Activated T-cell treated with anti-CD3 and anti-CD28 coated beads, Interleukin-2, amount 50 U/mL, for 24 hours (primary cell): ENCODE measurements around the gene FUZ.

Experiments
- DNase-seq: peaks from one replicate; pipeline ENCODE4 v3.0.0-alpha.2; 2020
- H3K27ac Mint-ChIP-seq: 2 replicates; pipeline ENCODE4 v1.8.0; 2020; ENCODE audit warnings: mild to moderate bottlenecking, mixed read lengths
- H3K27me3 Mint-ChIP-seq: 2 replicates; pipeline ENCODE4 v1.8.0; 2020; ENCODE audit warnings: mixed read lengths
- H3K36me3 Mint-ChIP-seq: 2 replicates; pipeline ENCODE4 v1.8.0; 2020; ENCODE audit warnings: low read depth, mixed read lengths
- H3K4me1 Mint-ChIP-seq: 2 replicates; pipeline ENCODE4 v1.8.0; 2020; ENCODE audit warnings: low read depth, mixed read lengths
- H3K4me3 Mint-ChIP-seq: 2 replicates; pipeline ENCODE4 v1.8.0; 2020; ENCODE audit warnings: mild to moderate bottlenecking, moderate library complexity, mixed read lengths
- H3K9me3 Mint-ChIP-seq: 2 replicates; pipeline ENCODE4 v1.8.0; 2020; ENCODE audit warnings: mixed read lengths

FUZ gene

DNA sequence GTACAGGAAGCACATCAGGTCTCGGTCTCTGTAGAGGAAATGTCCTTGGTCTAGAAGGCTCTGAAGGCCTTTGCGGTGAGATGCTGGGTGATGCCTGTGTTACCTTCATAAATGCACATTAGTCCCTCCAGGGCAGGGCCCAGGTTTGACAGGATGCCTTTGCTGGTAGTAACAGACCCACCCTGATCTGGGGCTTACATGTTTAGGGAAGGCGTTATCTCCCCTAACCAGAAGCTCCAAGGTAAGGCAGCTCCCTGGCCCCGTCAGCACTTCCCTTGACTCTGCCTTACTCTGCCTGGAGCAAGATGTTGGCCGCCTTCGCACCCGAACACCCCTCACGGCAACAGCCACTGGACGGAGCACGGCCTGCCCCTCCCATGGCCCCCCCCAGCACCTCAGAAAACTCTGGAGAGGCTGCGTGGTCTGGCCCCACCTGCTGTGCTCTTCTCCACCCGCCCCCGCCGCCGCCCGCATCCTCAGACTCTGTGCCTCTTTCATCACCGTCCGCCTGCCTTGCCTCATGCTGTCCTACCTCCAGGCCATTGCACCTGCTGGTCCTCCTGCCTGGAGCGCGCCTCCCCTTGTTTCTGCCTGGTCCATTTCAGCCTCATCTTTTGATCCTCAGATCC is 37.2 kb downstream of the FUZ start:
- peaks cover 47% of the 10 kb centered on the region for H3K36me3 Mint-ChIP-seq
- peaks cover 19% of the 10 kb centered on the region for H3K4me1 Mint-ChIP-seq
- no peak overlapping the region for H3K4me3 Mint-ChIP-seq
- H3K27ac Mint-ChIP-seq: no peak overlapping the region
- no peaks in the 10 kb centered on the region for H3K9me3 Mint-ChIP-seq
- no peaks in the 10 kb centered on the region for H3K27me3 Mint-ChIP-seq
- no peak for DNase-seq

GRCh38 chr19:49774969-49775368 is 38.1 kb downstream of the FUZ start:
- H3K36me3 Mint-ChIP-seq: peaks cover 47% of the 10 kb centered on the region
- no peaks in the 10 kb centered on the region for H3K27me3 Mint-ChIP-seq
- DNase-seq: no peak
- H3K9me3 Mint-ChIP-seq: no peaks in the 10 kb centered on the region
- no peak overlapping the region for H3K4me3 Mint-ChIP-seq
- peaks cover 19% of the 10 kb centered on the region for H3K4me1 Mint-ChIP-seq
- H3K27ac Mint-ChIP-seq: no peak overlapping the region

DNA sequence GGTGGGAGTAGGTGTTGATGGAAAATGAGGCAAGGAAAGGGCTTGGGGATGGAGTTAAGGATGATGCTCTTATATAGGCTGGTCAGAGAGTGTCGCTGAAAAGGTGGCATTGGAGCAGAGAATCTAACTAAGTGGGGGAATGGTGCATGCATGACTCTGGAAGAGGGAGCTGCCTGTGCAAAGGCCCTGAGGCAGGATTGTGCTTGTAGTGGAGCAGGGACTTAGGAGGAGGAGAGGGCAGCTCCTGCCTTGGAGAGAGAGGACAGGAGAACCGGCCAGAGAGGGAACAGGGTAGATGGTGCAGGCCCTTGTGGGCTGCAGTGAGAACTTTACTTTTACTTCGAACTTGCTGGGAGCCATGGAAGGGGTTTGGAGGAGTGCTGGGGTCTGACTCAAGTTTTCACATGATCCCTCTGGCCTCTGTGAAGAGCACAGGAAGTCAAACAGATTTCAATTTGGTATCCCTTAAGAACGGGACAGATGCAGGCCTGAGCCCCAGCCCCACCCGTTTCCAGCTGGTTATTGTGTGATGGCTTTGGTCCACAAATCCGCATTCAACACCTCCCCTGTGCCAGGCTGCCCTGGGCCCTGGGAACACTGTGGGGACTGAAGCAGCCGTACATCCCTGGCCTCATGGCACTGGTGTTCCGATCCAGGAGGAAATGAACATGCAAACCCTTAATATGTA is 39.3 kb downstream of the FUZ start:
- Mint-ChIP-seq H3K4me1 (peaks cover 25% of the 10 kb centered on the region), H3K27ac (no peak overlapping the region)
- DNase-seq: no peak

GRCh38 chr19:49772850-49773432 is 40.2 kb downstream of the FUZ start:
- H3K36me3 Mint-ChIP-seq: peaks cover 47% of the 10 kb centered on the region
- H3K4me1 Mint-ChIP-seq: peaks cover 34% of the 10 kb centered on the region
- no peaks in the 10 kb centered on the region for H3K9me3 Mint-ChIP-seq
- no peaks in the 10 kb centered on the region for H3K27me3 Mint-ChIP-seq
- no peak for DNase-seq
- H3K4me3 Mint-ChIP-seq: no peak overlapping the region
- no peak overlapping the region for H3K27ac Mint-ChIP-seq

More for the DNA sequence above, 39.3 kb downstream of the FUZ start:
- Mint-ChIP-seq H3K4me3 (no peak overlapping the region), H3K36me3 (peaks cover 44% of the 10 kb centered on the region), H3K27me3 (no peaks in the 10 kb centered on the region), H3K9me3 (no peaks in the 10 kb centered on the region)

DNA sequence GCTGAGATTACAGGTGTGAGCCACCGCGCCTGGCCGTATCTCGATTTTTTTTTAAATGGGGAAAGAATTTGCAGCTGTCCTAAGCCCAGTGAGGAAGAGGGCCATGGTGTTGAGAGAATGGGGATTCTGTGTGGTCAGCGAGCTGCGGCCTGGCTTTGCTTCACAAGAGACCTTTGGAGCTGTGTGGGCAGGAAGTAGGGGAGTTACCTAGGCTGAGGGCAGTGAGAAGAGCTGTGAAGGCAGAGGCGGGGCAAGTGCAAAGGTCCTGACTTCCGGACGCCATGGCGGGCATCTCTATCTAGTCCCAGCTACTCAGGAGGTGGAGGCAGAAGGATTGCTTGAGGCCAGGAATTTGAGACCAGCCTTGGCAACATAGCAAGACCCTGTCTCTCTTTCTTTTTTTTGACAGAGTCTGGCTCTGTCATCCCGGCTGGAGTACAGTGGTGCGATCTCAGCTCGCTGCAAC is 41.4 kb downstream of the FUZ start:
- H3K27me3 Mint-ChIP-seq: no peaks in the 10 kb centered on the region
- H3K4me3 Mint-ChIP-seq: no peak overlapping the region
- H3K4me1 Mint-ChIP-seq: peaks cover 41% of the 10 kb centered on the region
- no peaks in the 10 kb centered on the region for H3K9me3 Mint-ChIP-seq
- peak overlapping the region; percentile 44 for H3K27ac Mint-ChIP-seq
- DNase-seq: no peak
- peaks cover 56% of the 10 kb centered on the region for H3K36me3 Mint-ChIP-seq

GRCh38 chr19:49770529-49770928 is 42.6 kb downstream of the FUZ start:
- Mint-ChIP-seq H3K9me3 (no peaks in the 10 kb centered on the region), H3K27ac (no peak overlapping the region), H3K4me3 (no peak overlapping the region), H3K36me3 (peaks cover 45% of the 10 kb centered on the region), H3K27me3 (no peaks in the 10 kb centered on the region), H3K4me1 (peaks cover 40% of the 10 kb centered on the region)
- no peak for DNase-seq

GRCh38 chr19:49767967-49768581 is 45.0 kb downstream of the FUZ start:
- Mint-ChIP-seq H3K27me3 (no peaks in the 10 kb centered on the region), H3K9me3 (no peaks in the 10 kb centered on the region), H3K27ac (peak overlapping the region; percentile 85), H3K4me1 (peaks cover 40% of the 10 kb centered on the region), H3K36me3 (peaks cover 32% of the 10 kb centered on the region), H3K4me3 (peak overlapping the region; percentile 95)
- no peak for DNase-seq

DNA sequence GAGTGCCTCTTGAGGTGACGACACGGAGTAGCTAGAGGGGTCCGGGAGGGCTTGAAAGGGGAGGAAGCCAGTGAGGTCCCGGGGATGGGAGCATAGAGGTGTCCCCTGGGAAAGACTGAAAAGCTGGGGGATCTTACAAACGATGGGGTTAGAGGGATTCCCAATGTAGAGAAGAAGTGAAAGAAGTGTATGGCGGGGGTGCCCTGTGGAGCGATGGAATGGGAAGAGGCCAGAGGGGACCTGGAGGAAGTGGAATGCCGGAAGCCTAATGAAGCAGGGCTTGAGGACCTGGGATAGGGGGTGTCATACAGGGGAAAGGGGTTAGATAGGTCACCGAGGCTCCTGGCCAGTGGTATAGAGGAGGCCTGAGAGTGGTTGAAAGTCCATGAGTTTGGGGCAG is 45.7 kb downstream of the FUZ start:
- DNase-seq: no peak

GRCh38 chr19:49766930-49767299 is 46.2 kb downstream of the FUZ start, which contains the start of gene AP2A1:
Gene AP2A1, plus strand, starts transcription at chr19:49767001. Its CDS starts 133 bp downstream, at chr19:49767134.
- no peaks in the 10 kb centered on the region for H3K27me3 Mint-ChIP-seq
- peaks cover 40% of the 10 kb centered on the region for H3K4me1 Mint-ChIP-seq
- peaks cover 27% of the 10 kb centered on the region for H3K36me3 Mint-ChIP-seq

More for the DNA sequence above, 45.7 kb downstream of the FUZ start:
- Mint-ChIP-seq H3K4me1 (peaks cover 40% of the 10 kb centered on the region), H3K9me3 (no peaks in the 10 kb centered on the region), H3K4me3 (peak overlapping the region; percentile 95), H3K27ac (peak overlapping the region; percentile 85), H3K27me3 (no peaks in the 10 kb centered on the region), H3K36me3 (peaks cover 27% of the 10 kb centered on the region)

GRCh38 chr19:49766007-49766929 is 46.8 kb downstream of the FUZ start:
- H3K27ac Mint-ChIP-seq: peak overlapping the region; percentile 94
- peaks cover 37% of the 10 kb centered on the region for H3K4me1 Mint-ChIP-seq
- H3K36me3 Mint-ChIP-seq: peaks cover 21% of the 10 kb centered on the region
- peak overlapping the region; percentile 95 for H3K4me3 Mint-ChIP-seq
- H3K9me3 Mint-ChIP-seq: no peaks in the 10 kb centered on the region
- H3K27me3 Mint-ChIP-seq: no peaks in the 10 kb centered on the region
- DNase-seq: peak; percentile 98

More at GRCh38 chr19:49766930-49767299, 46.2 kb downstream of the FUZ start, which contains the start of gene AP2A1:
- Mint-ChIP-seq H3K9me3 (no peaks in the 10 kb centered on the region), H3K4me3 (peak within 1 kb of the TSS; percentile 95), H3K27ac (peak within 1 kb of the TSS; percentile 94)
- DNase-seq: no peak

GRCh38 chr19:49764341-49764740 is 48.8 kb downstream of the FUZ start:
- no peaks in the 10 kb centered on the region for H3K9me3 Mint-ChIP-seq
- H3K27ac Mint-ChIP-seq: no peak overlapping the region
- H3K4me3 Mint-ChIP-seq: no peak overlapping the region
- H3K36me3 Mint-ChIP-seq: peaks cover 12% of the 10 kb centered on the region
- peaks cover 29% of the 10 kb centered on the region for H3K4me1 Mint-ChIP-seq
- H3K27me3 Mint-ChIP-seq: no peaks in the 10 kb centered on the region
- DNase-seq: no peak

GRCh38 chr19:49763230-49763629 is 49.9 kb downstream of the FUZ start, which contains the start of gene TSKS:
Gene TSKS, minus strand, starts transcription at chr19:49763306. Its CDS starts 59 bp downstream, at chr19:49763247.
- H3K4me3 Mint-ChIP-seq: no peak within 1 kb of the TSS
- no peaks in the 10 kb centered on the region for H3K9me3 Mint-ChIP-seq
- DNase-seq: no peak
- H3K4me1 Mint-ChIP-seq: peaks cover 20% of the 10 kb centered on the region
- H3K27me3 Mint-ChIP-seq: no peaks in the 10 kb centered on the region
- H3K27ac Mint-ChIP-seq: peak within 1 kb of the TSS; percentile 70
- H3K36me3 Mint-ChIP-seq: peaks cover 10% of the 10 kb centered on the region

DNA sequence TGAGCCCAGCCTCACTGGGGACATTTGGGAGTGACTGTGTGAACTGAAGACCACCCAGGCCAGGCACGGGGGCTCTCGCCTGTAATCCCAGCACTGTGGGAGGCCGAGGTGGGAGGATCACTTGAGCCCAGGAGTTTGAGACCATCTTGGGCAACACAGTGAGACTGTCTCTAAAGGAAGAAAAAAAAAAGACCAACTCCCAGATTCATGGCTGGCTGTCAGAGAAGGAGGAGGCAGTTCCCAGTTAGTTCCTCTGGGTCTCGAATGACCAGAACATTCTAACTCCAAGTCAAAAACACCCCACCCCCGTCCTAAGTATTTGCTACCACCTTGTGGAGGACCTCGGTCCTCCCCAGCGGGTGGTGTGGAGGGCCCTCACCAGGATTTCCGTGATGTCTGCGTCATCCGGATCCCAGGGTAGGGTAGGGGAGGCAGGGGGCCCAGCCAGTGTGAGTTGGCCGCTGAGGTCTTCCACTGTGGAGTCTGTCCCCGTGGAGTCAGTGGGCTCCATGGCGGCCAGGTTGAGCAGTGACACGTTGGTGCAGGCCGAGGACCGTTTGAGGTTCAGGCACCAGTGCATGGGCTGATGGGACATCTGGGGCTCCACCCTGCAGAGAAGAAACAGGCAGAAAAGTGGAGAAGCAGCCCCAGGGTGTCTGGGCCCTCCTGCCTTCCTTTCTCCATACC is 51.3 kb downstream of the FUZ start:
- Mint-ChIP-seq H3K27ac (peak overlapping the region; percentile 70), H3K9me3 (no peaks in the 10 kb centered on the region), H3K27me3 (no peaks in the 10 kb centered on the region), H3K4me1 (peaks cover 10% of the 10 kb centered on the region), H3K36me3 (no peaks in the 10 kb centered on the region), H3K4me3 (peak overlapping the region; percentile 46)
- DNase-seq: peak; percentile 44
